Fibroblast of lung (primary cell): ENCODE data around the gene EMB. TPM values are rescaled to one million over a fixed set of nuclear protein-coding genes. Genes with fewer than 3 reads are reported as not detected.
A peak's percentile ranks its signal among the peaks of the same experiment; 100 is the strongest.
"Not testable (repeated sequence)": the region's sequence is repeated elsewhere in the genome, so short reads cannot be mapped to it uniquely, and the experiment has no call there.

Experiments
- DNase-seq, 2 donors: peaks; one replicate each; pipeline versions ENCODE4 v3.0.0 to v3.0.0-alpha.2; 2010; ENCODE audit warnings: low read depth in 2 of 2
- H2AFZ ChIP-seq: 2 replicates; pipeline ENCODE4 v1.5.1; 2012; ENCODE audit warnings: low read length, control low read depth, inconsistent platforms
- H3K27ac ChIP-seq: 2 replicates; pipeline ENCODE4 v1.5.1; 2011; ENCODE audit warnings: low read length, control low read depth; ENCODE audit not compliant: insufficient read depth
- H3K27me3 ChIP-seq: 2 replicates; pipeline ENCODE4 v1.5.1; 2011; ENCODE audit warnings: mild to moderate bottlenecking, low read length; ENCODE audit not compliant: control insufficient read depth, insufficient read depth
- H3K36me3 ChIP-seq: 2 replicates; pipeline ENCODE4 v1.5.1; 2011; ENCODE audit warnings: low read length; ENCODE audit not compliant: control insufficient read depth, insufficient read depth
- H3K4me1 ChIP-seq: 2 replicates; pipeline ENCODE4 v1.5.1; 2011; ENCODE audit warnings: low read length; ENCODE audit not compliant: control insufficient read depth, insufficient read depth; ENCODE audit errors: extremely low read depth
- H3K4me2 ChIP-seq: 2 replicates; pipeline ENCODE4 v1.5.1; 2011; ENCODE audit warnings: low read length, control low read depth; ENCODE audit not compliant: insufficient read depth; ENCODE audit errors: extremely low read depth
- H3K4me3 ChIP-seq, 4 experiments: fragments of 200-600 bp in 1 of 4; sonication (generic) in 1 of 4; replicated peaks in 1 of 4; 2 replicates each; pipeline ENCODE4 v1.5.1; 2011 to 2016; ENCODE audit warnings: low read length in 4 of 4, low read depth in 3 of 4, mild to moderate bottlenecking in 3 of 4, control low read depth in 2 of 4, inconsistent platforms in 1 of 4, mixed read lengths in 1 of 4; ENCODE audit not compliant: insufficient read depth in 1 of 4; ENCODE audit errors: control extremely low read depth in 1 of 4
- H3K79me2 ChIP-seq: 2 replicates; pipeline ENCODE4 v1.5.1; 2012; ENCODE audit warnings: mild to moderate bottlenecking, low read length, inconsistent platforms; ENCODE audit not compliant: control insufficient read depth, insufficient read depth
- H3K9ac ChIP-seq: 2 replicates; pipeline ENCODE4 v1.5.1; 2011; ENCODE audit warnings: mild to moderate bottlenecking, low read length, control low read depth; ENCODE audit not compliant: insufficient read depth
- H3K9me3 ChIP-seq: 2 replicates; pipeline ENCODE4 v1.5.1; 2012; ENCODE audit warnings: low read depth, low read length; ENCODE audit not compliant: control insufficient read depth, insufficient read depth
- H4K20me1 ChIP-seq: 2 replicates; pipeline ENCODE4 v1.5.1; 2011; ENCODE audit warnings: low read length; ENCODE audit not compliant: control insufficient read depth, insufficient read depth; ENCODE audit errors: extremely low read depth
- CTCF ChIP-seq, 2 donors: IDR thresholded peaks in 1 of 2; conservative IDR thresholded peaks in 1 of 2; 1 replicate in 1 of 2; 2 replicates in 1 of 2; pipeline ENCODE4 v1.5.1; 2011 to 2012; ENCODE audit warnings: low read length in 2 of 2, control low read depth in 1 of 2, inconsistent platforms in 1 of 2, low read depth in 1 of 2, mild to moderate bottlenecking in 1 of 2
- EZH2 ChIP-seq: IDR thresholded peaks from 2 replicates; pipeline ENCODE4 v1.5.1; 2012; ENCODE audit warnings: low read length, control low read depth, mild to moderate bottlenecking; ENCODE audit errors: missing control alignments
- polyA plus RNA-seq, 2 donors: library from polyadenylated mRNA; depleted of rRNA in 1 of 2; stranded (reverse) in 1 of 2; unstranded in 1 of 2; fragments of >200 nt; gene quantifications; 2 replicates each; pipeline ENCODE4 v1.2.1, GENCODE V29; 2011 to 2012; ENCODE audit warnings: missing spikeins in 1 of 2
- total RNA-seq: library from RNA; depleted of rRNA; stranded (reverse); fragments of >200 nt; gene quantifications from 2 replicates; pipeline ENCODE4 v1.2.1, GENCODE V29; 2014

The EMB gene
- total and polyA plus RNA-seq, 2 donors (not counting 1 experiment from before 2014, with no cell fraction given): 5.5 to 11.6 TPM

GRCh38 chr5:50435168-50435567, 5.9 kb downstream of the EMB start:
- no peak overlapping the region for H3K4me3 ChIP-seq
- H3K4me2 ChIP-seq: no peak overlapping the region
- no peaks in the 10 kb centered on the region for H3K4me1 ChIP-seq
- no peak for TF ChIP-seq CTCF (conservative IDR thresholded peaks at IDR 0.05 in 1 of 2, IDR thresholded peaks at IDR 0.05 in 1 of 2; ENCODE audit: low read depth in 1 of 2, low read length in 2 of 2)
- no peak for TF ChIP-seq EZH2
- no peaks in the 10 kb centered on the region for H3K27me3 ChIP-seq
- no peak overlapping the region for H3K27ac ChIP-seq
- DNase-seq: no peak
- H3K36me3 ChIP-seq: no peaks in the 10 kb centered on the region
- H4K20me1 ChIP-seq: no peaks in the 10 kb centered on the region
- no peak overlapping the region for H3K9ac ChIP-seq
- H3K79me2 ChIP-seq: no peaks in the 10 kb centered on the region
- H3K9me3 ChIP-seq: no peaks in the 10 kb centered on the region
- H2AFZ ChIP-seq: no peak overlapping the region

- not testable (repeated sequence) for H3K79me2 ChIP-seq, H3K9me3 ChIP-seq, H3K27ac ChIP-seq, H3K4me3 ChIP-seq, H3K9ac ChIP-seq, H4K20me1 ChIP-seq, H3K4me1 ChIP-seq, H2AFZ ChIP-seq, H3K27me3 ChIP-seq, H3K4me2 ChIP-seq, H3K36me3 ChIP-seq
- DNase-seq: peak in 1 of 2 donors; percentile 23
Measured at GRCh38 chr5:50431133-50431904, 9.8 kb downstream of the EMB start.

DNA sequence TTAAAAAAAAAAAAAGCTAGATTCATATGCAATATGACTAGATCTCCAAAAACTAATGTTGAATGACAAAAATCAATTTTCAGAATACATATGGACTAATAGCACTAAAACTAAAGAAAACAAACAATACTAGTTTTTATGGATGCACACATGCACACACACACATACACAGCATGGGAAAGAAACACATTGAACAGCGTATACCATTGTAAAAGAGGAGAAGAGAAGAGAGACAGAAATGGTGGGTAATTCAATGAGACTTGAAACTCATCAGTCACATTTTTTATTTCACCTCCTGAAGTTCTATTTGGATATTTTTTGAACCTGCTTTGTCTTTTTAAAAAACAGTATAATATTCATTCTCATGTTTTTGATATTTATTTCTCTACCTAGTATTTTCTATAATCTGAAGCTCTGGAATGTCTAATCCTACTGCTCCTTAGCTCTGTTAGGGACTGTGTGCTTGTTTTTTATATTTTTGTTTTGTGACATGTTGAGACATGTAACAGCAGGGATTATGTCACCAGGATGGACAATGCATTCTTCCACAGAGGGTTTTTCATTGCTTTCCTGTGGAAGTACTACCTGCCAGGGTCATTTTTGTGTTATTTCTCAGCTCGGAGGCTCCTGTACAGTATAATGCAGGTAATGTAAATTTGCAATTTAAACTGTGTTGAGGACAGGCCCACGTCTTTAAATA, 17.8 kb downstream of the EMB start:
- not testable (repeated sequence) for H3K9me3 ChIP-seq, DNase-seq, H3K4me3 ChIP-seq, H2AFZ ChIP-seq, H3K27ac ChIP-seq, H3K36me3 ChIP-seq, H3K4me2 ChIP-seq, H3K79me2 ChIP-seq, H3K9ac ChIP-seq, H3K27me3 ChIP-seq, H4K20me1 ChIP-seq, H3K4me1 ChIP-seq

DNA sequence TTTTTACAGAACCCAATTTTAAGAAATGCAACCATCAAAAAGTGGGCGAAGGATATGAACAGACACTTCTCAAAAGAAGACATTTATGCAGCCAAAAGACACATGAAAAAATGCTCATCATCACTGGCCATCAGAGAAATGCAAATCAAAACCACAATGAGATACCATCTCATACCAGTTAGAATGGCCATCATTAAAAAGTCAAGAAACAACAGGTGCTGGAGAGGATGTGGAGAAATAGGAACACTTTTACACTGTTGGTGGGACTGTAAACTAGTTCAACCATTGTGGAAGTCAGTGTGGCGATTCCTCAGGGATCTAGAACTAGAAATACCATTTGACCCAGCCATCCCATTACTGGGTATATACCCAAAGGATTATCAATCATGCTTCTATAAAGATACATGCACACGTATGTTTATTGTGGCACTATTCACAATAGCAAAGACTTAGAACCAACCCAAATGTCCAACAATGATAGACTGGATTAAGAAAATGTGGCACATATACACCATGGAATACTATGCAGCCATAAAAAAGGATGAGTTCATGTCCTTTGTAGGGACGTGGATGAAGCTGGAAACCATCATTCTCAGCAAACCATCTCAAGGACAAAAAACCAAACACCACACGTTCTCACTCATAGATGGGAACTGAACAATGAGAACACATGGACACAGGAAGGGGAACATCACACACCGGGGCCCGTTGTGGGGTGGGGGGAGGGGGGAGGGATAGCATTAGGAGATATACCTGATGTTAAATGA, 19.7 kb downstream of the EMB start:
- not testable (repeated sequence) for H3K79me2 ChIP-seq, H2AFZ ChIP-seq, H3K27me3 ChIP-seq, H3K9ac ChIP-seq, H3K4me2 ChIP-seq, DNase-seq, H3K4me1 ChIP-seq, H3K4me3 ChIP-seq, H3K27ac ChIP-seq, H3K9me3 ChIP-seq, H3K36me3 ChIP-seq, H4K20me1 ChIP-seq
